HG03066 (cell line): ENCODE data around the gene SLC50A1.
"Not testable (repeated sequence)": the region's sequence is repeated elsewhere in the genome, so short reads cannot be mapped to it uniquely, and the experiment has no call there.

ENCODE experiments used
- ATAC-seq: cut with Tn5 transposase; IDR thresholded peaks from one replicate; pipeline ENCODE4 v1.9.1; 2021; ENCODE audit warnings: low read depth; ENCODE audit not compliant: unreplicated experiment

SLC50A1 gene

DNA sequence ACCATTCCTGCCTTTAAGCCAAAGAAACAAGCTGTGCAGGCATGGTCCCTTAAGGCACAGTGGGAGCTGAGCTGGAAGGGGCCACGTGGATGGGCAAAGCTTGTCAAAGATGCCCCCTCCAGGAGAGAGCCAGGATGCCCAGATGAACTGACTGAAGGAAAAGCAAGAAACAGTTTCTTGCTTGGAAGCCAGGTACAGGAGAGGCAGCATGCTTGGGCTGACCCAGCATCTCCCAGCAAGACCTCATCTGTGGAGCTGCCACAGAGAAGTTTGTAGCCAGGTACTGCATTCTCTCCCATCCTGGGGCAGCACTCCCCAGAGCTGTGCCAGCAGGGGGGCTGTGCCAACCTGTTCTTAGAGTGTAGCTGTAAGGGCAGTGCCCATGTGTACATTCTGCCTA is 1.3 kb upstream of the SLC50A1 start:
- ATAC-seq = no peak

- ATAC-seq = no peak
Observed at GRCh38 chr1:155134880-155135414, 705 bp upstream of the SLC50A1 start.

DNA sequence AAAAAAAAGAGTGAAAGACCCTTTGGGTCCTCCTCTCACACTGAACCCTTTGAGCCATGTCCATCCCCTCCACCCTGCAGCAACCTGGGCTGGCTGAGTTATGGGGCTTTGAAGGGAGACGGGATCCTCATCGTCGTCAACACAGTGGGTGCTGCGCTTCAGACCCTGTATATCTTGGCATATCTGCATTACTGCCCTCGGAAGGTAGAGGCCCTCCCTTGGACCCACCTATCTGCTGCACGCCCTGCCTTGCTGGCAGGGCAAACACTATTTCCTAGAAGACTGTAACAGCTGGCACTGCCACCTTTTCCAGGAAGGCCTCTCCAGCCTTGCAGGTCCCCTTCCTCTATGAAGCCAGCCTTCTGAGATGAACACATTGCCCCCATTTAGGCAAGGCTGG is 1.1 kb downstream of the SLC50A1 start:
- no peak for ATAC-seq

DNA sequence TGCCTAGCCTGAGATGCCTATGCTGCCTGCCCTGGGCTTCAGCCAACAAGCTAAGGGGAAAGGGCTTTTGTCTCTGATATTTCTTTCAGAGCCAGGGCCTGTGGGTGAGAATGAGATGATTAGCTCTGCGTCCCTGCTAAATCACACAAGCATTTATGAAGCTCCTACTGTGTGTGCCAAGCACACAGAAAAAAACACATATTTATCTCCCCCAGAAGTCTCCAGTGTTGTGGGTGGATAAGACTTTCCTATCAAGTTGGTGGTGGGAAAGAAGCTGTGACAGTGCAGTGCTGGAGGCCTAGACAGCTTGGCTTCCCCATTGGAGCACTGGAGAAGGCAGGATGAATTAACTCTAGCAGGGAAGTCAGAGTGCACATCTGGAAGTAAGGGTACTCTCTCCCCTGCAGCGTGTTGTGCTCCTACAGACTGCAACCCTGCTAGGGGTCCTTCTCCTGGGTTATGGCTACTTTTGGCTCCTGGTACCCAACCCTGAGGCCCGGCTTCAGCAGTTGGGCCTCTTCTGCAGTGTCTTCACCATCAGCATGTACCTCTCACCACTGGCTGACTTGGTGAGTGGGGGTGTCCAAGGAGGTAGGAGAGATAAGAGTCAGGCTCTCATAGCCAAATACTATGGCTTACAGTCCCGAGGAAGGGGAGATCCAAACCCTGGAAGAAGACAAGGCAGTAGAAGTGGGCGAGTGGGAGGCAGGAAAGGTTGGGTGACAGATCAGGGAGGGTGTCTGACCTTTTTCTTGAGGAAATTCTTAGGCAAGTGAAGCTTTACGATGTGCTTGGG is 1.7 kb downstream of the SLC50A1 start:
- no peak for ATAC-seq

DNA sequence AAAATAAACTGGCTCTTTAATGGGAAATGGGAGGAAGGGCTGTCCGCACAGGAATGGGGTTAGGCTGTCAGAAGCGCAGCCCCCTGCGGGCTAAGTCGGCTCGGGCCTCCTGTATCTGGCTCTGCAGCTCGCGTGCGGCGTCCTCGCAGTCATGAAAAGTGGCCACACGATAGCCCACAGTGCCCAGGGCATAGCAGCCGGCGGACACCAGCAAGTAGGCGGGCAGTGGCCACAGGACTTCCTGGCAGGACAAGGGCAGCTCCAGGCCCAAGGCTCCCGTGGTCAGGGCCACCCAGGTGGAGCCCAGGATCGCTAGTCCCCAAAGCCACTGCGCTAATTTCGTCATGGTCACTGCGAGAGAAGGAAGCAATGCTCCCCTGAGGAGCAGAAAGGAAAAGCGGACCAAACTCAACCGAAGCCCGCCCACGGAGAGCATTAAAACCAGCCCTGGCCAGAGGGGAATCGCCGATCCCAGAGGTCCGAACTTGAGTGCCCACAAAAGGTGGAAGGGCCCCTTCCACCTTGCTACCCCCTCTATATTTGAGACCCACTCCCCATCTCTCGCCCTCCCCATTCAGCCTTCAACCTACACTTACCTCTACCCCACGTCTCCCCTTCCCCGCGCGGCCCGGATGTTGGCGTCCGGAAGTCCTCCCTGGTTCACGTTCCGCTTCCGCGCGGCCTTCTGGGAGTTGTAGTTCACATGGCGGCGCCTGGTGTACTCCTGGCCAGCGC is 4.4 kb downstream of the SLC50A1 start, which contains the start of gene DPM3:
DPM3 (minus strand) TSS at position 637 of the 735 bp plus-strand sequence; CDS start at position 346, 291 bp downstream.
- ATAC-seq = peak; percentile 73

GRCh38 chr1:155140630-155140953 is 4.9 kb downstream of the SLC50A1 start:
- no peak for ATAC-seq

DNA sequence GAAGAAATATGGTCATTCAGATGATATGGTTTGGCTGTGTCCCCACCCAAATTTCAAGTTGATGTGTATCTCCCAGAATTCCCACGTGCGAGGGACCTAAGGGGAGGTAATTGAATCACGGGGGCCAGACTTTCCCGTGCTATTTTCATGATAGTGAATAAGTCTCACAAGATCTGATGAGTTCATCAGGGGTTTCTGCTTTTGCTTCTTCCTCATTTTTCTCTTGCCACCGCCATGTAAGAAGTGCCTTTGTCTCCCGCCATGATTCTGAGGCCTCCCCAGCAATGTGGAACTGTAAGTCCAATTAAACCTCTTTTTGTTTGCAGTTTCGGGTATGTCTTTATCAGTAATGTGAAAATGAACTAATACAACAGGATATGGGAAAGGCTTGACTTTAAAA is 6.1 kb downstream of the SLC50A1 start:
- ATAC-seq = no peak

DNA sequence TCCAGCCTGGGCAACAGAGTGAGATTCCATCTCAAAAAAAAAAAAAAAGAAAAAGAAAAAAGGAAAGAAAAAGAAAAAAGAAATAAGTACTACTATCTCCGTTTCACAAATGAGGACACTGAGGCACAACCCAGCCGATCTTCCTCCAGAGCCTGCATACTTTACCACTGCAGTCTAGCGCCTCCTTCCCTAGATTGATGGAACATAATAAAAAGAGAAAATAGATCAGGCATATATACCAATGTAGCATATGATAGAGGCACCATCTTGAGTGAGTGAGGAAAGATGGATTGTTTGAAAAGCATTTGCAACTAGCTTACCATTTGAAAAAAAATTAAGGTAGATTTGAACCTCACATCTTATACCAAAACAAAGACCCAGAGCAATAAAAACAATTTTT is 9.8 kb downstream of the SLC50A1 start:
- no peak for ATAC-seq

DNA sequence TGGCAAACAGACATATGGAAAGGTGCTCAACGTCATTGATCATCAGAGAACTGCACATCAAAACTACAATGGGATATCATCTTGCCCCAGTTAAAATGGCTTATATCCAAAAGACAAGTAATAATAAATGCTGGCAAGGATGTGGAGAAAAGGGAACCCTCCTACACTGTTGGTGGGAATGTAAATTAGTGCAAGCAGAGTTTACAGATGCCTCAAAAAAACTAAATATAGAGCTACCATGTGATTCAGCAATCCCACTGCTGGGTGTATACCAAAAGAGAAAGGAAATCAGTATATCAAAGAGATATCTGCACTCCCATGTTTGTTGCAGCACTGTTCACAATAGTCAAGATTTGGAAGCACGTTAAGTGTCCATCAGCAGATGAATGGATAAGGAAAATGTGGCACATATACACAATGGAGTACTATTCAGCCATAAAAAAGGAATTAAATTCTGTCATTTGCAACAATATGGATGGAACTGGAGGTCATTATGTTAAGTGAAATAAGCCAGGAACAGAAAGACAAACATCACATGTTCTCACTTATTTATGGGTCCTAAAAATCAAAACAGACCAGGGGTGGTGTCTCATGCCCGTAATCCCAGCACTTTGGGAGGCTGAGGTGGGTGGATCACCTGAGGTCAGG is 20.5 kb downstream of the SLC50A1 start:
- ATAC-seq = not testable (repeated sequence)

GRCh38 chr1:155158991-155159390 is 23.3 kb downstream of the SLC50A1 start:
- no peak for ATAC-seq

- ATAC-seq = no peak
Observed at GRCh38 chr1:155160128-155160527, 24.5 kb downstream of the SLC50A1 start.

DNA sequence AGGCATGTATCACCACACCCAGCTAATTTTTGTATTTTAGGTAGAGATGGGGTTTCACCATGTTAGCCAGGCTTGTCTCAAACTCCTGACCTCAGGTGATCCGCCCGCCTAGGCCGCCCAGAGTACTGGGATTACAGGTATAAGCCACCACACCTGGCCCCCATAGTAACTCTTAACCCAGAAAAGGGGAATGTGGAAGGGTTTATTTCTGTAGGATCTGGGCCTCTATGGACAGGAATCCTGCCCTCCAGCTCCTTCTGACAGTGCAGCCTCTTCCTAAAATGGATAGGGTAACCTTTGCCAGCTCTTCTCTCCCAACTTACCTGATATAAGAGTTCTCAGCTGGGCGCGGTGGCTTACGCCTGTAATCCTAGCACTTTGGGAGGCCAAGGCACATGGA is 27.0 kb downstream of the SLC50A1 start:
- ATAC-seq = not testable (repeated sequence)

GRCh38 chr1:155163785-155164184 is 28.1 kb downstream of the SLC50A1 start:
- ATAC-seq = not testable (repeated sequence)

- not testable (repeated sequence) for ATAC-seq
Observed at GRCh38 chr1:155164625-155165024, 29.0 kb downstream of the SLC50A1 start.

- ATAC-seq = no peak
Observed at GRCh38 chr1:155166051-155166470, 30.4 kb downstream of the SLC50A1 start.

GRCh38 chr1:155166471-155167165 is 31.0 kb downstream of the SLC50A1 start:
- no peak for ATAC-seq

DNA sequence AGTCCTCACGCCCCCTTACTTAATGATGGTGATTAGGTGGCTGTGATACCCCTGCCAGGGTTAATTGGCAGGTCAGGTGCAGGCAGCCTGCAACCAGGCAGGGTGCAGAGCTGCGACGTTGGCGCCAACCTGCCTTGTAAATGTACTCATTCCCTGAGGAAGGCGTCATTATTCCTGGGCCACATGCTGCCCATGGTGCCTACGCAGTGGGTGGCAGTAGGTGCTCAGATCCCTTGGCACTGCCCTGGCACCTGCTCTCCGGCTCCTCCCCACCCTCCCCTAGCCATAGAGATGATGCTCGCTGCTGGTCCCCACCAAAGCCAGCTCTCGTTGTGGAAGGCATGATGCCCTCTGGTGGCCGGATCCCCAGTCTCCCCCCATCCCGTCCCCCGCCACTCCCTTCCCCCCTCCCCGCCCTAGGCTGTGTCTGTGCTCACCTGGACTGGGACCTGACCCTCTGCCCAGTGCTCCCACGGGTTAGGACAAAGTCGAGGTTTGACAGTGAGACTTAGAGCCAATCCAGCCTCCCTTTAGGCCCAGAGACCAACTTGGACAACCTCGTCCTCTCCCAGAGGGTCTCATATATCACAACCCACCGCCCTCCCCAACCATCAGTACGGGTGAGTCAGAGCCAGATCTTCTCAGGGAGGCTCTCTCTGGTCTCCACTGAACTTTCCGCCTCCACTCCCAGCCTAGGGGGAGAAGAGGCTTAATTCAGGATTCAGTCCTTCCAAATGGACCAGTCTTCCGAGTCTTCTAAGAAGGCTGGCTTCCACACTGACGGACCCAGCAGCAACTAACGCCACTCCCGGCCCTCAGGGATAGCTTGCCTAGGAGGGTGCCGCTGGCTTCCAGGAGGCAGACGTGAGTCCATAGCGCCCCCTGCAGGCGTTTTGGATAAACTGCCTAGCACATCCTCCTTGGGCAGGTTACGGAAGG is 31.8 kb downstream of the SLC50A1 start:
- ATAC-seq = no peak

DNA sequence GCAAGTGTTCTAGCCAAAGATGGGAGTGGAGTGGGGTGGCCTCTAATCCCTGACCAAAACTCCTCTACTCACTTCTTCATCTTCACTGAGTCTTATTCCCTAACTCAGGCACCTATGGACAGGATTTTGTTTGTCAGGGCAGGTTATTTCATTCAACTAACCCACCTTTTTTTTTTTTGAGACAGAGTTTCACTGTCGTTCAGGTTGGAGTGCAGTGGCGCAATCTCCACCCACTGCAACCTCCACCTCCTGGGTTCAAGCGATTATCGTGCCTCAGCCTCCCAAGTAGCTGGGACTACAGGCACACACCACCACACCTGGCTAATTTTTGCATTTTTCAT is 32.4 kb downstream of the SLC50A1 start:
- ATAC-seq = not testable (repeated sequence)

- no peak for ATAC-seq
Observed at GRCh38 chr1:155168456-155169210, 33.0 kb downstream of the SLC50A1 start.
